CD4-positive, alpha-beta T cell (primary cell): ENCODE results near the gene PWWP2A. TPM values are rescaled to one million over a fixed set of nuclear protein-coding genes. Genes with fewer than 3 reads are reported as not detected.

Experiments
- ATAC-seq: fragments of 200-7000 bp; cut with Tn5 transposase; one replicate; pipeline ENCODE4 v1.10.0; 2022; ENCODE audit warnings: mild to moderate bottlenecking; ENCODE audit not compliant: poor library complexity
- CTCF ChIA-PET: fragments of 350-600 bp; sonication (Branson Sonifier 250); formaldehyde crosslinking; loops from one replicate; lab custom pipeline; 2021; ENCODE audit warnings: antibody characterized with exemption, inconsistent platforms; lab: Charles Lee
- POLR2A ChIA-PET: fragments of 350-600 bp; sonication (Branson Sonifier 250); formaldehyde crosslinking; loops from one replicate; lab custom pipeline; 2021; ENCODE audit warnings: antibody characterized with exemption, inconsistent platforms; lab: Charles Lee
- DNase-seq, 14 experiments: peaks; one replicate each; pipeline ENCODE4 v3.0.0-alpha.2; 2013 to 2020; ENCODE audit warnings: mixed read lengths in 2 of 14
- H3K27ac ChIP-seq, 2 donors: one replicate each; pipeline versions ENCODE4 v1.5.1 to v1.7.0; 2013; ENCODE audit warnings: low read length in 2 of 2, low read depth in 1 of 2, mild to moderate bottlenecking in 1 of 2
- H3K27me3 ChIP-seq, 2 experiments: 1 replicate in 1 of 2; 2 replicates in 1 of 2; pipeline versions ENCODE4 v1.6.1 to v1.7.0; 2013; ENCODE audit warnings: low read length in 2 of 2, control low read depth in 1 of 2, mild to moderate bottlenecking in 1 of 2, moderate library complexity in 1 of 2; ENCODE audit not compliant: insufficient read depth in 2 of 2, control insufficient read depth in 1 of 2
- H3K36me3 ChIP-seq: one replicate; pipeline ENCODE4 v1.6.1; 2013; ENCODE audit warnings: low read length, control low read depth; ENCODE audit not compliant: insufficient read depth
- H3K4me1 ChIP-seq: one replicate; pipeline ENCODE4 v1.6.1; 2013; ENCODE audit warnings: low read length, control low read depth; ENCODE audit not compliant: insufficient read depth
- H3K4me3 ChIP-seq: one replicate; pipeline ENCODE4 v1.5.1; 2013; ENCODE audit warnings: mild to moderate bottlenecking, low read length, moderate library complexity
- H3K9me3 ChIP-seq, 2 experiments: 1 replicate in 1 of 2; 2 replicates in 1 of 2; pipeline versions ENCODE4 v1.6.1 to v1.7.0; 2013; ENCODE audit warnings: low read length in 2 of 2, mild to moderate bottlenecking in 2 of 2, control low read depth in 1 of 2, moderate library complexity in 1 of 2; ENCODE audit not compliant: control insufficient read depth in 1 of 2, insufficient read depth in 1 of 2
- H3K27ac Mint-ChIP-seq: one replicate; pipeline ENCODE4 v1.8.0; 2020; ENCODE audit warnings: mixed read lengths
- H3K27me3 Mint-ChIP-seq: one replicate; pipeline ENCODE4 v1.8.0; 2021; ENCODE audit warnings: mixed read lengths
- H3K36me3 Mint-ChIP-seq: one replicate; pipeline ENCODE4 v1.8.0; 2021; ENCODE audit warnings: low read depth, mixed read lengths
- H3K4me1 Mint-ChIP-seq: one replicate; pipeline ENCODE4 v1.8.0; 2021; ENCODE audit warnings: low read depth, mixed read lengths
- H3K4me3 Mint-ChIP-seq: one replicate; pipeline ENCODE4 v1.8.0; 2020; ENCODE audit warnings: mild to moderate bottlenecking, mixed read lengths
- H3K9me3 Mint-ChIP-seq: one replicate; pipeline ENCODE4 v1.8.0; 2020; ENCODE audit warnings: mixed read lengths
- intact Hi-C, 2 experiments: fragments of 100-400 bp; cut with DNase I in 1 of 2; cut with micrococcal nuclease in 1 of 2; formaldehyde crosslinking; loops; one replicate each; pipeline versions ENCODE4 v1.15.1 to v1.9.0; 2023 to 2025; cut with DNase I, micrococcal nuclease
- total RNA-seq, 174 experiments: library from RNA in 2 of 174; stranded (reverse) in 2 of 174; gene quantifications; one replicate each; pipeline ENCODE4 v1.2.3 and lab custom pipeline; 2021 to 2026
- TF ChIP-seq, protein P1 (sequence below): fragments of 200-600 bp; IDR thresholded peaks from one replicate; pipeline ENCODE4 v1.8.0; 2022; ENCODE audit warnings: antibody characterized with exemption, mild to moderate bottlenecking

PWWP2A gene
- total RNA-seq, 2 experiments from 2014 or later = 18.2 to 23.2 TPM

DNA sequence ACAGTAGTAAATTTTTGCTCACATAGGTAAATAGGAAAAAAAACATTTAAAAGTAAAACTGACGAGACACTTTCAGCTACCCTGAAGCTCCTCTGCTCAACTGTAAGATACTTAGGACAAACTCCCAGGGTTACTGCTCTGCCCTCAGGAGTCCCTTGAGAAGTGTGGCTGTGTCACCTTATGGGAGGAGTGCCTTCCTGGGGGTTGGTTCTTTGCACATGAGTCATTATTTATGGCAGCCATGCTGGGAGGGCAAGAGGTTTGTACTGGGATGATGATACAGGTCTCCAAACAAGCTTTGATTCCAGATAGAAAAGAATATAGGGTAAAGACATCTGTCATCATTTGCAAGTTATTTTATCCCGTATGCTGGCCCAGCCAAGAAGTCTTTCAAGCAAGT, 64.4 kb downstream of the PWWP2A start:
- H3K27me3 ChIP-seq = no peaks in the 10 kb centered on the region
- H3K36me3 ChIP-seq = peaks cover 58% of the 10 kb centered on the region
- no peaks in the 10 kb centered on the region for H3K4me1 ChIP-seq
- no peak overlapping the region for H3K27ac Mint-ChIP-seq
- no peaks in the 10 kb centered on the region for H3K9me3 ChIP-seq
- DNase-seq (no peak), ATAC-seq (no peak)
- H3K27me3 Mint-ChIP-seq = no peaks in the 10 kb centered on the region
- H3K4me3 Mint-ChIP-seq = no peak overlapping the region
- no peaks in the 10 kb centered on the region for H3K4me1 Mint-ChIP-seq
- ChIA-PET POLR2A (no interaction called here), CTCF (interaction anchor here (1.9 kb wide), 1 partner anchor 33 kb away, joined by 5 read pairs; no protein-coding TSS in a partner anchor)
- intact Hi-C loops = no loop called here
- TF ChIP-seq, protein P1, sequence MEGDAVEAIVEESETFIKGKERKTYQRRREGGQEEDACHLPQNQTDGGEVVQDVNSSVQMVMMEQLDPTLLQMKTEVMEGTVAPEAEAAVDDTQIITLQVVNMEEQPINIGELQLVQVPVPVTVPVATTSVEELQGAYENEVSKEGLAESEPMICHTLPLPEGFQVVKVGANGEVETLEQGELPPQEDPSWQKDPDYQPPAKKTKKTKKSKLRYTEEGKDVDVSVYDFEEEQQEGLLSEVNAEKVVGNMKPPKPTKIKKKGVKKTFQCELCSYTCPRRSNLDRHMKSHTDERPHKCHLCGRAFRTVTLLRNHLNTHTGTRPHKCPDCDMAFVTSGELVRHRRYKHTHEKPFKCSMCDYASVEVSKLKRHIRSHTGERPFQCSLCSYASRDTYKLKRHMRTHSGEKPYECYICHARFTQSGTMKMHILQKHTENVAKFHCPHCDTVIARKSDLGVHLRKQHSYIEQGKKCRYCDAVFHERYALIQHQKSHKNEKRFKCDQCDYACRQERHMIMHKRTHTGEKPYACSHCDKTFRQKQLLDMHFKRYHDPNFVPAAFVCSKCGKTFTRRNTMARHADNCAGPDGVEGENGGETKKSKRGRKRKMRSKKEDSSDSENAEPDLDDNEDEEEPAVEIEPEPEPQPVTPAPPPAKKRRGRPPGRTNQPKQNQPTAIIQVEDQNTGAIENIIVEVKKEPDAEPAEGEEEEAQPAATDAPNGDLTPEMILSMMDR = no peak
- no peak overlapping the region for H3K27ac ChIP-seq
- no peaks in the 10 kb centered on the region for H3K9me3 Mint-ChIP-seq
- H3K4me3 ChIP-seq = no peak overlapping the region
- H3K36me3 Mint-ChIP-seq = peaks cover 92% of the 10 kb centered on the region

DNA sequence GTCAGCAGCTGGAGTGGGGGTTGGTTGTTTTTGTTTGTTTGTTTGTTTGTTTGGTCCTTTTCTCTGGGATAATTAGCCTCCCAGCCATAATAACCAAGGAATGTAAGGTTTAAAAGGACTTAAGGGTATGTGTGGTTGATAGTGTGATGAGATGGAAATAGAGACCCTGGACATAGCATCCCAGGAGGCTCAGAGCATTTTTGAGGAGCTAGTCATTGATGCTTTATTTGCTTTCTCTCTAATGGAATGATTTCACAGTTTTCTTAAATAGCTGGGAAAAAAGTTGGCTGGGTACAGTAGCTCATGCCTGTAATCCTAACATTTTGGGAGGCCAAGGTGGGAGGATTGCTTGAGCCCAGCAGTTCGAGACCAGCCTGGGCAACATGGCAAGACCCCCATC, 65.2 kb downstream of the PWWP2A start:
- ChIA-PET POLR2A (no interaction called here), CTCF (interaction anchor here (1.9 kb wide), 1 partner anchor 32 kb away, joined by 5 read pairs; no protein-coding TSS in a partner anchor)
- Histone ChIP-seq H3K4me3 (no peak overlapping the region), H3K27me3 (no peaks in the 10 kb centered on the region), H3K36me3 (peaks cover 66% of the 10 kb centered on the region), H3K9me3 (no peaks in the 10 kb centered on the region), H3K4me1 (no peaks in the 10 kb centered on the region), H3K27ac (no peak overlapping the region)
- Mint-ChIP-seq H3K4me1 (no peaks in the 10 kb centered on the region), H3K27ac (no peak overlapping the region), H3K36me3 (peaks cover 92% of the 10 kb centered on the region), H3K9me3 (no peaks in the 10 kb centered on the region), H3K27me3 (no peaks in the 10 kb centered on the region), H3K4me3 (no peak overlapping the region)
- intact Hi-C loops = no loop called here
- ATAC-seq = no peak
- no peak for DNase-seq
- TF ChIP-seq, protein P1 = no peak

DNA sequence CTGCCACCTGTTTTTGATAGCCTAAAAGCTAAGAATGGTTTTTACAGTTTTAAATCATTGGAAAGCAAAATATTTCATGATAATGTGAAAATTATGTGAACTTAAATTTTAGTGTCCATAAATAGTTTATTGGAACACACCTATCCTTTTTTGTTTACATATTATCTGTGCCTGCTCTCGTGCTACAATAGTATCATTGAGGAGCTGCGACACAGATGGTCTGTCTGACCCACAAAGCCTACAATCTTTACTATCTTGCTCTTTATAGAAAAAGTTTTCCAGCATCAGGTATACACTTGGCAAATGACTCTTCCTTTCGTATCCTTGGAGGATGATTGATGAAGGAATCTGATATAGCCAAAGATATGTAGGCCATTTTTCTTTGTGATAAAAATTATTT, 70.2 kb downstream of the PWWP2A start:
- H3K36me3 ChIP-seq = peaks cover 76% of the 10 kb centered on the region
- no peaks in the 10 kb centered on the region for H3K27me3 ChIP-seq
- no peaks in the 10 kb centered on the region for H3K4me1 ChIP-seq
- DNase-seq (no peak), ATAC-seq (no peak)
- H3K4me3 ChIP-seq = no peak overlapping the region
- TF ChIP-seq, protein P1 = no peak
- peaks cover 87% of the 10 kb centered on the region for H3K36me3 Mint-ChIP-seq
- H3K9me3 Mint-ChIP-seq = no peaks in the 10 kb centered on the region
- H3K4me3 Mint-ChIP-seq = no peak overlapping the region
- no peak overlapping the region for H3K27ac Mint-ChIP-seq
- ChIA-PET POLR2A (no interaction called here), CTCF (no interaction called here)
- no peaks in the 10 kb centered on the region for H3K4me1 Mint-ChIP-seq
- no peaks in the 10 kb centered on the region for H3K27me3 Mint-ChIP-seq
- intact Hi-C loops = no loop called here
- no peak overlapping the region for H3K27ac ChIP-seq
- H3K9me3 ChIP-seq = no peaks in the 10 kb centered on the region
